SK-N-SH (cell line): Measurements from ENCODE around the gene NHLRC3. TPM values are rescaled to one million over a fixed set of nuclear protein-coding genes. Genes with fewer than 3 reads are reported as not detected.

Experiments
- CTCF ChIA-PET: fragments of 300-600, 350-600 bp; formaldehyde crosslinking; extraction: SDS; loops from one replicate; lab custom pipeline; 2021; lab: Yijun Ruan, JAX
- POLR2A ChIA-PET: fragments of 350-600 bp; sonication (Branson Sonifier 250); formaldehyde crosslinking; extraction: SDS; loops from one replicate; lab custom pipeline; 2020; ENCODE audit warnings: antibody characterized with exemption, inconsistent platforms; lab: Yijun Ruan, JAX
- DNase-seq: peaks from one replicate; pipeline ENCODE4 v3.0.0; 2012
- H2AFZ ChIP-seq: fragments of 200-600 bp; sonication (generic); 2 replicates; pipeline ENCODE4 v1.8.1; 2016; ENCODE audit warnings: antibody characterized with exemption, mild to moderate bottlenecking, low read depth
- H3F3A ChIP-seq: fragments of 200-600 bp; sonication (generic); replicated peaks from 2 replicates; pipeline ENCODE3; 2016; ENCODE audit warnings: antibody characterized with exemption, mild to moderate bottlenecking; ENCODE audit not compliant: insufficient read depth
- H3K27ac ChIP-seq, 2 experiments: fragments of 200-500 bp in 1 of 2; fragments of 200-600 bp in 1 of 2; sonication (Bioruptor generic) in 1 of 2; sonication (generic), shearing (Covaris generic) in 1 of 2; 2 replicates each; pipeline versions ENCODE4 v1.5.1 to v1.6.1; 2014 to 2016; ENCODE audit warnings: low read depth in 2 of 2, inconsistent platforms in 1 of 2, low read length in 1 of 2, mild to moderate bottlenecking in 1 of 2, mixed read lengths in 1 of 2
- H3K27me3 ChIP-seq: fragments of 200-600 bp; sonication (generic), shearing (Covaris generic); 2 replicates; pipeline ENCODE4 v1.6.1; 2016; ENCODE audit warnings: mixed run types; ENCODE audit not compliant: insufficient read depth
- H3K36me3 ChIP-seq, 2 experiments: fragments of 200-500 bp in 1 of 2; fragments of 200-600 bp in 1 of 2; sonication (Bioruptor generic) in 1 of 2; sonication (generic) in 1 of 2; replicated peaks in 1 of 2; 2 replicates each; pipeline versions ENCODE3 to v1.5.1; 2014 to 2016; ENCODE audit warnings: low read length in 1 of 2, mild to moderate bottlenecking in 1 of 2; ENCODE audit not compliant: insufficient read depth in 2 of 2, control insufficient read depth in 1 of 2
- H3K4me1 ChIP-seq, 2 experiments: fragments of 200-500 bp in 1 of 2; fragments of 200-600 bp in 1 of 2; sonication (Bioruptor generic) in 1 of 2; sonication (generic), shearing (Covaris generic) in 1 of 2; 2 replicates each; pipeline versions ENCODE4 v1.5.1 to v1.6.1; 2014 to 2016; ENCODE audit warnings: low read depth in 1 of 2, low read length in 1 of 2, mixed run types in 1 of 2; ENCODE audit not compliant: insufficient read depth in 2 of 2, control insufficient read depth in 1 of 2
- H3K4me2 ChIP-seq: fragments of 200-600 bp; sonication (generic), shearing (Covaris generic); 2 replicates; pipeline ENCODE4 v1.6.1; 2017; ENCODE audit warnings: mixed run types
- H3K4me3 ChIP-seq, 2 experiments: fragments of 200-500 bp in 1 of 2; fragments of 200-600 bp in 1 of 2; sonication (Bioruptor generic) in 1 of 2; sonication (generic), shearing (Covaris generic) in 1 of 2; 2 replicates each; pipeline versions ENCODE4 v1.5.1 to v1.8.1; 2014 to 2016; ENCODE audit warnings: low read depth in 2 of 2, inconsistent platforms in 1 of 2, low read length in 1 of 2, mild to moderate bottlenecking in 1 of 2, mixed read lengths in 1 of 2, moderate library complexity in 1 of 2
- H3K79me2 ChIP-seq: fragments of 200-600 bp; sonication (generic); 2 replicates; pipeline ENCODE4 v1.8.1; 2017; ENCODE audit warnings: mild to moderate bottlenecking; ENCODE audit not compliant: insufficient read depth
- H3K9ac ChIP-seq: fragments of 200-600 bp; sonication (generic); 2 replicates; pipeline ENCODE4 v1.6.1; 2017; ENCODE audit warnings: mixed run types
- H3K9me2 ChIP-seq: fragments of 200-600 bp; sonication (generic); 2 replicates; pipeline ENCODE4 v1.6.1; 2017; ENCODE audit warnings: mixed run types
- H3K9me3 ChIP-seq: fragments of 200-600 bp; sonication (generic); 2 replicates; pipeline ENCODE4 v1.6.1; 2017; ENCODE audit warnings: mixed run types, mild to moderate bottlenecking, moderate library complexity
- H4K20me1 ChIP-seq: fragments of 200-600 bp; sonication (generic); 2 replicates; pipeline ENCODE4 v1.6.1; 2017; ENCODE audit warnings: mild to moderate bottlenecking, mixed run types; ENCODE audit not compliant: insufficient read depth
- CTCF ChIP-seq: fragments of 200-600 bp; sonication (generic); IDR thresholded peaks from 2 replicates; pipeline ENCODE4 v1.6.1; 2017; ENCODE audit warnings: antibody characterized with exemption, mild to moderate bottlenecking, moderate library complexity
- EZH2phosphoT487 ChIP-seq: fragments of 200-600 bp; sonication (generic); IDR thresholded peaks from 2 replicates; pipeline ENCODE4 v1.6.1; 2017; ENCODE audit warnings: low read depth, mixed run types, mild to moderate bottlenecking, antibody characterized with exemption, moderate library complexity, borderline replicate concordance
- FOXJ3 ChIP-seq: sonication (generic); formaldehyde crosslinking; IDR thresholded peaks from 2 replicates; pipeline ENCODE4 v1.5.1; 2020; ENCODE audit warnings: mild to moderate bottlenecking, missing genetic modification reagents
- FOXM1 ChIP-seq: IDR thresholded peaks from 2 replicates; pipeline ENCODE4 v1.4.0; 2012; ENCODE audit warnings: low read depth, mild to moderate bottlenecking
- GABPA ChIP-seq: IDR thresholded peaks from 2 replicates; pipeline ENCODE4 v1.4.0; 2012; ENCODE audit warnings: low read depth, mild to moderate bottlenecking
- MEF2A ChIP-seq: IDR thresholded peaks from 2 replicates; pipeline ENCODE4 v1.4.0; 2012; ENCODE audit warnings: low read depth, borderline replicate concordance
- MXI1 ChIP-seq: IDR thresholded peaks from 2 replicates; pipeline ENCODE4 v1.6.1; 2012; ENCODE audit warnings: mild to moderate bottlenecking, low read depth, low read length, improper control_type of control experiment
- REST ChIP-seq: IDR thresholded peaks from 2 replicates; pipeline ENCODE4 v1.6.1; 2012; ENCODE audit warnings: mild to moderate bottlenecking, low read depth, low read length, moderate library complexity
- SIN3A ChIP-seq: IDR thresholded peaks from 2 replicates; pipeline ENCODE4 v1.6.1; 2012; ENCODE audit warnings: low read depth, mild to moderate bottlenecking, low read length, moderate library complexity, borderline replicate concordance
- SMC3 ChIP-seq: IDR thresholded peaks from 2 replicates; pipeline ENCODE4 v1.6.1; 2012; ENCODE audit warnings: low read depth, low read length, improper control_type of control experiment
- TAF1 ChIP-seq: IDR thresholded peaks from 2 replicates; pipeline ENCODE4 v1.6.1; 2012; ENCODE audit warnings: low read depth, mild to moderate bottlenecking, low read length, moderate library complexity, borderline replicate concordance
- TCF12 ChIP-seq: IDR thresholded peaks from 2 replicates; pipeline ENCODE4 v1.4.0; 2012
- USF1 ChIP-seq: IDR thresholded peaks from 2 replicates; pipeline ENCODE4 v1.4.0; 2012; ENCODE audit warnings: low read depth, borderline replicate concordance
- WGBS: methylation state at CpG from one replicate; pipeline ENCODE4 v1.1.6; 2017; ENCODE audit warnings: low lambda C conversion rate; 5-methylcytosine and 5-hydroxymethylcytosine counted together
- polyA plus RNA-seq, 3 experiments: library from polyadenylated mRNA; depleted of rRNA; stranded (reverse); fragments of >200 nt; gene quantifications; 2 replicates each; pipeline ENCODE4 v1.2.3, GENCODE V29; 2012
- TF ChIP-seq, protein P1 (sequence below): IDR thresholded peaks from 2 replicates; pipeline ENCODE4 v1.4.0; 2012; ENCODE audit warnings: low read depth, borderline replicate concordance
- TF ChIP-seq, protein P2 (sequence below): fragments of 150-350 bp; IDR thresholded peaks from 2 replicates; pipeline ENCODE4 v1.6.1; 2016; ENCODE audit warnings: mild to moderate bottlenecking, low read depth, low read length

The NHLRC3 gene
- polyA plus RNA-seq, 1 of the 3 experiments (the other 2 are of a cell fraction) = 7.1 TPM

DNA sequence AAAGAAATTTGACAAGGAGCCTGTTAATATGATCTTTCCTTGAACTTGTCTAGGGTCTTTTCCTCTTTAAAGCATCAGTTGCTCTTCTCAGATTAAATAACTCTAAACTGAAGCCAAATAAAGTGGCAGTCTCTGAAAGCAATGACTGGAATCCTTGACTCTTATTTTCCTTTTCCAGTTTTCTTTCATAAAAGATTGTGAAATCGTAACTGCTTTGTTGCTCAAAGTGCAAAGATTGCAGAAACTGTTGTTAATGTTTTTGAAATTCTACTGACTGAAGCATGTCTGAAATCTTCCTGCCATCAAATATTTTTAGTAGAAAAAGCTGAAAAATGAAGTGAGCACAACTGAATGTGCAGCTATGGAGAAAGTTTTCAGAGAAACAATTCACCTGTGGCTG is 1.9 kb downstream of the NHLRC3 start:
- Histone ChIP-seq H3K27ac (no peak overlapping the region), H3K27me3 (no peaks in the 10 kb centered on the region), H3K4me1 (peaks cover 7 to 10% of the 10 kb centered on the region in 2 experiments; a peak in 3 of 4 replicates), H3K79me2 (peaks cover 42% of the 10 kb centered on the region), H3K9ac (no peak overlapping the region), H3K36me3 (peaks cover 0 to 18% of the 10 kb centered on the region in 2 experiments), H3F3A (no peaks in the 10 kb centered on the region), H3K9me2 (no peaks in the 10 kb centered on the region), H2AFZ (no peak overlapping the region), H4K20me1 (peaks cover 9% of the 10 kb centered on the region), H3K4me2 (no peak overlapping the region), H3K9me3 (no peaks in the 10 kb centered on the region), H3K4me3 (no peak overlapping the region)
- ChIA-PET POLR2A (no interaction called here), CTCF (interaction anchor here (1.2 kb wide), 1 partner anchor 10 kb away, joined by 4 read pairs; no protein-coding TSS in a partner anchor)
- TF ChIP-seq, protein P1, sequence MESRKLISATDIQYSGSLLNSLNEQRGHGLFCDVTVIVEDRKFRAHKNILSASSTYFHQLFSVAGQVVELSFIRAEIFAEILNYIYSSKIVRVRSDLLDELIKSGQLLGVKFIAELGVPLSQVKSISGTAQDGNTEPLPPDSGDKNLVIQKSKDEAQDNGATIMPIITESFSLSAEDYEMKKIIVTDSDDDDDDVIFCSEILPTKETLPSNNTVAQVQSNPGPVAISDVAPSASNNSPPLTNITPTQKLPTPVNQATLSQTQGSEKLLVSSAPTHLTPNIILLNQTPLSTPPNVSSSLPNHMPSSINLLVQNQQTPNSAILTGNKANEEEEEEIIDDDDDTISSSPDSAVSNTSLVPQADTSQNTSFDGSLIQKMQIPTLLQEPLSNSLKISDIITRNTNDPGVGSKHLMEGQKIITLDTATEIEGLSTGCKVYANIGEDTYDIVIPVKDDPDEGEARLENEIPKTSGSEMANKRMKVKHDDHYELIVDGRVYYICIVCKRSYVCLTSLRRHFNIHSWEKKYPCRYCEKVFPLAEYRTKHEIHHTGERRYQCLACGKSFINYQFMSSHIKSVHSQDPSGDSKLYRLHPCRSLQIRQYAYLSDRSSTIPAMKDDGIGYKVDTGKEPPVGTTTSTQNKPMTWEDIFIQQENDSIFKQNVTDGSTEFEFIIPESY = no peak
- TF ChIP-seq USF1 (no peak), CTCF (no peak), GABPA (no peak)
- TF ChIP-seq, protein P2, sequence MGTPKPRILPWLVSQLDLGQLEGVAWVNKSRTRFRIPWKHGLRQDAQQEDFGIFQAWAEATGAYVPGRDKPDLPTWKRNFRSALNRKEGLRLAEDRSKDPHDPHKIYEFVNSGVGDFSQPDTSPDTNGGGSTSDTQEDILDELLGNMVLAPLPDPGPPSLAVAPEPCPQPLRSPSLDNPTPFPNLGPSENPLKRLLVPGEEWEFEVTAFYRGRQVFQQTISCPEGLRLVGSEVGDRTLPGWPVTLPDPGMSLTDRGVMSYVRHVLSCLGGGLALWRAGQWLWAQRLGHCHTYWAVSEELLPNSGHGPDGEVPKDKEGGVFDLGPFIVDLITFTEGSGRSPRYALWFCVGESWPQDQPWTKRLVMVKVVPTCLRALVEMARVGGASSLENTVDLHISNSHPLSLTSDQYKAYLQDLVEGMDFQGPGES = no peak
- no peak for DNase-seq
- 97% methylated on average over 1 of the region's 1 CpG for WGBS

DNA sequence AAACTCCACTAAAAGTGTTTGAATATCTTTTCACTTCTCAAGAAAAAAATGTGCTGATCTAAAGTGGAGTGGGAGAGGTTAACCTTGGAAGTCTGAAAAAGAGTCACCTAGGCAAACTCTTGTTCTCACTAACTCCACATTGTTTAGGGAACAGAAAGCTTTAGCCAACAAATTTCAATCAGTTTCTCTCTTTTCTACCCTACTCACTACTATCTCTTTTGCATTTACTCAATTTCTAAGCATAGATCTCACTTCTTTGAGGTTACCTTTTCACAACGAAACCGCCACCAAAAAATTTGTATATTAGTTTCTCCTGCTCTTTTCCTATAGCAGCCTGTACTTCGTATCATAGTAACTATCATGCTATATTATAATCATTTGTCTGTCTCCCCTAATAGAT is 6.3 kb downstream of the NHLRC3 start:
- H3K4me1 ChIP-seq = peaks cover 0 to 4% of the 10 kb centered on the region in 2 experiments; a peak in 2 of 4 replicates
- POLR2A ChIA-PET = no interaction called here

More for the DNA sequence above, 6.3 kb downstream of the NHLRC3 start:
- Histone ChIP-seq H3K4me2 (no peak overlapping the region), H3K36me3 (peaks cover 0 to 18% of the 10 kb centered on the region in 2 experiments), H3K9ac (no peak overlapping the region), H3K27ac (no peak overlapping the region), H3K27me3 (no peaks in the 10 kb centered on the region), H3K79me2 (peaks cover 3% of the 10 kb centered on the region), H4K20me1 (no peaks in the 10 kb centered on the region), H3K9me3 (no peaks in the 10 kb centered on the region), H3F3A (no peaks in the 10 kb centered on the region), H3K9me2 (no peaks in the 10 kb centered on the region), H2AFZ (no peak overlapping the region), H3K4me3 (no peak overlapping the region)
- DNase-seq = no peak
- CTCF ChIA-PET = no interaction called here
- TF ChIP-seq MXI1 (no peak), REST (no peak), TAF1 (no peak), FOXM1 (no peak), EZH2phosphoT487 (no peak), SMC3 (no peak), FOXJ3 (CRISPR knock-in tag) (no peak), TCF12 (no peak), SIN3A (no peak), MEF2A (no peak)
- TF ChIP-seq, protein P1 = no peak
- WGBS = 97% methylated on average over 3 of the region's 3 CpGs
